ENCODE measurements around the gene PLN. TPM values are rescaled to one million over a fixed set of nuclear protein-coding genes. Genes with fewer than 3 reads are reported as not detected.

Gene PLN
- polyA plus RNA-seq, 3 donors, result 0.28 TPM; not detected in 2

GRCh38 chr6:118548613-118549012, 517 bp downstream of the PLN start:
- H3K36me3 Mint-ChIP-seq, result peaks cover 6 to 7% of the 10 kb centered on the region in 2 donors
- Histone ChIP-seq H4K20me1 (ENCODE audit: insufficient read depth, low read length) (peaks cover 95% of the 10 kb centered on the region), H3K4me2 (replicated peaks; ENCODE audit: extremely low read depth, low read length, poor library complexity, severe bottlenecking) (no peak overlapping the region), H3K36me3 (replicated peaks in 1 of 2; ENCODE audit: control insufficient read depth in 1 of 2, insufficient read depth in 2 of 2, low read length in 2 of 2) (no peaks in the 10 kb centered on the region), H3K4me1 (ENCODE audit: control insufficient read depth in 1 of 2, insufficient read depth in 2 of 2, low read length in 2 of 2) (no peaks in the 10 kb centered on the region), H3K9me3 (replicated peaks in 1 of 2; ENCODE audit: control insufficient read depth in 1 of 2, insufficient read depth in 1 of 2, low read length in 2 of 2) (no peaks in the 10 kb centered on the region), H3K9ac (ENCODE audit: insufficient read depth, low read length, poor library complexity, severe bottlenecking) (no peak overlapping the region), H3K79me2 (ENCODE audit: insufficient read depth, low read length) (no peaks in the 10 kb centered on the region), H3K27ac (ENCODE audit: low read depth in 1 of 2, low read length in 2 of 2) (no peak overlapping the region), H2AFZ (ENCODE audit: insufficient read depth, low read depth, low read length, poor library complexity, severe bottlenecking) (no peak overlapping the region), H3K4me3 (replicated peaks in 1 of 3; ENCODE audit: low read depth in 2 of 3, low read length in 3 of 3) (no peak overlapping the region), H3K27me3 (ENCODE audit: control insufficient read depth in 2 of 2, insufficient read depth in 2 of 2, low read length in 2 of 2) (no peaks in the 10 kb centered on the region)
- peaks cover 11% of the 10 kb centered on the region for H3K4me1 Mint-ChIP-seq
- no peak overlapping the region for H3K4me3 Mint-ChIP-seq
- intact Hi-C loops (cut with micrococcal nuclease), result no loop called here
- H3K9me3 Mint-ChIP-seq, result no peaks in the 10 kb centered on the region
- no peaks in the 10 kb centered on the region for H3K27me3 Mint-ChIP-seq (ENCODE audit: low read depth in 3 of 3)
- no peak overlapping the region for H3K27ac Mint-ChIP-seq
- no peak for DNase-seq
- TF ChIP-seq CTCF (IDR thresholded peaks at IDR 0.05), result no peak

GRCh38 chr6:118551063-118552053, 3.3 kb downstream of the PLN start:
- no peak overlapping the region for H3K4me2 ChIP-seq (replicated peaks; ENCODE audit: extremely low read depth, low read length, poor library complexity, severe bottlenecking)
- no peak overlapping the region for H3K9ac ChIP-seq (ENCODE audit: insufficient read depth, low read length, poor library complexity, severe bottlenecking)
- peaks cover 93% of the 10 kb centered on the region for H4K20me1 ChIP-seq (ENCODE audit: insufficient read depth, low read length)
- TF ChIP-seq CTCF (IDR thresholded peaks at IDR 0.05), result peak; percentile 46
- H3K79me2 ChIP-seq (ENCODE audit: insufficient read depth, low read length), result no peaks in the 10 kb centered on the region
- Mint-ChIP-seq H3K27ac (no peak overlapping the region), H3K36me3 (peaks cover 17 to 18% of the 10 kb centered on the region in 2 donors), H3K9me3 (no peaks in the 10 kb centered on the region), H3K4me3 (no peak overlapping the region), H3K4me1 (peaks cover 11% of the 10 kb centered on the region), H3K27me3 (ENCODE audit: low read depth in 3 of 3) (no peaks in the 10 kb centered on the region)
- DNase-seq, result peak in 2 of 3 donors; percentile 5 to 8
- peaks cover 0 to 12% of the 10 kb centered on the region in 2 donors for H3K36me3 ChIP-seq (replicated peaks in 1 of 2; ENCODE audit: control insufficient read depth in 1 of 2, insufficient read depth in 2 of 2, low read length in 2 of 2)
- intact Hi-C loops (cut with micrococcal nuclease), result no loop called here
- H3K4me1 ChIP-seq (ENCODE audit: control insufficient read depth in 1 of 2, insufficient read depth in 2 of 2, low read length in 2 of 2), result no peaks in the 10 kb centered on the region
- no peak overlapping the region for H3K27ac ChIP-seq (ENCODE audit: low read depth in 1 of 2, low read length in 2 of 2)
- H3K27me3 ChIP-seq (ENCODE audit: control insufficient read depth in 2 of 2, insufficient read depth in 2 of 2, low read length in 2 of 2), result no peaks in the 10 kb centered on the region
- WGBS (ENCODE audit: insufficient coverage), result 20% methylated on average over 1 of the region's 3 CpGs
- H2AFZ ChIP-seq (ENCODE audit: insufficient read depth, low read depth, low read length, poor library complexity, severe bottlenecking), result no peak overlapping the region
- H3K4me3 ChIP-seq (replicated peaks in 1 of 3; ENCODE audit: low read depth in 2 of 3, low read length in 3 of 3), result no peak overlapping the region
- no peaks in the 10 kb centered on the region for H3K9me3 ChIP-seq (replicated peaks in 1 of 2; ENCODE audit: control insufficient read depth in 1 of 2, insufficient read depth in 1 of 2, low read length in 2 of 2)

All from CD14-positive monocyte (primary cell).